ENCODE data around the gene ELK4.
A peak's percentile ranks its signal among the peaks of the same experiment; 100 is the strongest.

ELK4 gene

DNA sequence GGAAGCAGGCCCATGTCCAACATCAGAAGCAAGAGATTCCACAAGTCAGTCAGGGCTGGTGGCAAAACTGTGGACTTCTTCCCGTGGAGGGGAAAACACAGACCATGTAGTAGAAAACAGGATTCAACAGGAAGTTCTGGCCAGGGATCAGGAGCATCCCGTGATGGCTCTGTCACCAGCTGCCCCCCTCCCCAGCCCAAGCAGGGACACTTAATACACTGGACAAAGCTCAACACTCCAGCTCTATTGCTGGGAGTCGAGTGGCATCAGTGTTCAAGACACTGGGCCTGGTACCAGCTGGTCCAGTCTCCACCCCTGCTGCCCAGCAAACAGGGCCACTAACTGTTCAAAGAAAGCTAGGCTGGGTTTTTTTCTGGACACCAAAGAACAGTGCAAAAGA, 44.8 kb upstream of the ELK4 start:
- TF ChIP-seq, protein P1, sequence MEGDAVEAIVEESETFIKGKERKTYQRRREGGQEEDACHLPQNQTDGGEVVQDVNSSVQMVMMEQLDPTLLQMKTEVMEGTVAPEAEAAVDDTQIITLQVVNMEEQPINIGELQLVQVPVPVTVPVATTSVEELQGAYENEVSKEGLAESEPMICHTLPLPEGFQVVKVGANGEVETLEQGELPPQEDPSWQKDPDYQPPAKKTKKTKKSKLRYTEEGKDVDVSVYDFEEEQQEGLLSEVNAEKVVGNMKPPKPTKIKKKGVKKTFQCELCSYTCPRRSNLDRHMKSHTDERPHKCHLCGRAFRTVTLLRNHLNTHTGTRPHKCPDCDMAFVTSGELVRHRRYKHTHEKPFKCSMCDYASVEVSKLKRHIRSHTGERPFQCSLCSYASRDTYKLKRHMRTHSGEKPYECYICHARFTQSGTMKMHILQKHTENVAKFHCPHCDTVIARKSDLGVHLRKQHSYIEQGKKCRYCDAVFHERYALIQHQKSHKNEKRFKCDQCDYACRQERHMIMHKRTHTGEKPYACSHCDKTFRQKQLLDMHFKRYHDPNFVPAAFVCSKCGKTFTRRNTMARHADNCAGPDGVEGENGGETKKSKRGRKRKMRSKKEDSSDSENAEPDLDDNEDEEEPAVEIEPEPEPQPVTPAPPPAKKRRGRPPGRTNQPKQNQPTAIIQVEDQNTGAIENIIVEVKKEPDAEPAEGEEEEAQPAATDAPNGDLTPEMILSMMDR (IDR thresholded peaks at IDR 0.05; ENCODE audit: control insufficient read depth, extremely low read depth, insufficient read depth): no peak
- H3K4me3 ChIP-seq (ENCODE audit: low read depth, low read length): peak overlapping the region; percentile 14; the same call in 1 of the 2 replicates
- DNase-seq (ENCODE audit: low read depth): no peak

DNA sequence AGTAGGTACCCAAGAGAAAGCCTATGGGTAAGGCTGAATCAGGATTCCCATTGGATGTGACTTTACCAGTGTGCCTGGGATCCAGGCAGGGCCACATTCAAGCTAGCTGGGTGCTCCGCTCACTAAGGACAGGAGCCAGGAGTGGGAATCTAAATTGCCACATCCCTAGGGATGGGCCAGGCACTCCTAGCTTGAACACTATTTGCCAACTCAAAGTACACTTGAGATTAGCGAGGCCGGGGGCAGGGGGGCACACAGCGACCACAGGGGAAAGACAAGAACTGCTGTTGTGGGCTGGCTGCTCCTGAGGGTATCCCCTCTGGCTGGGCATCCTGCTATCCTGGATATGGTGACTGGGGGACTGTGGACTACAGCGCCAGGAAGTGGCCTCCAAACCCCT, 44.2 kb upstream of the ELK4 start:
- no peak for DNase-seq (ENCODE audit: low read depth)
- TF ChIP-seq, protein P1 (IDR thresholded peaks at IDR 0.05; ENCODE audit: control insufficient read depth, extremely low read depth, insufficient read depth): no peak
- H3K4me3 ChIP-seq (ENCODE audit: low read depth, low read length): no peak overlapping the region

- no peak overlapping the region for H3K4me3 ChIP-seq (ENCODE audit: low read depth, low read length)
- TF ChIP-seq, protein P1 (IDR thresholded peaks at IDR 0.05; ENCODE audit: control insufficient read depth, extremely low read depth, insufficient read depth): no peak
- DNase-seq (ENCODE audit: low read depth): no peak
Observed at GRCh38 chr1:205675247-205675646, 43.4 kb upstream of the ELK4 start.

DNA sequence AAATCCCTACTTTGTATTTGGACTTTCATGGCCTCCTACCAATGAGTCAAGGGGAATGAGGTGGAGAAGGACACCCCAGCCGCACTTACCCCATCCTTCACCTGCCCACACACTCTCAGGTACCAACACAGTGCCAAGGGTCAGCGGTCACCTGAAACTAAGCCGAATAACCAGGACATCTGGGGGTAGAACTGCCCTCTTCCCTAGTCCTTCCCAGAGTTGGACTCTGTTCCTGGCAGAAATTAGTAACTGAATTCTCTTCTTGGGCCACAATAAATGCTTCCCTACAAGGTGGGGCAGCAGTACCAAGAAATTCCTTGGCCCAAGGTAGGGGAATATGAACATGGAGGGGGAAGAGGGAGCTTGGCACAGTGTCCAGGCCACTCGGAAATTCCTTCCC, 41.2 kb upstream of the ELK4 start:
- no peak overlapping the region for H3K4me3 ChIP-seq (ENCODE audit: low read depth, low read length)
- TF ChIP-seq, protein P1 (IDR thresholded peaks at IDR 0.05; ENCODE audit: control insufficient read depth, extremely low read depth, insufficient read depth): no peak
- DNase-seq (ENCODE audit: low read depth): no peak

GRCh38 chr1:205672395-205672889, 40.6 kb upstream of the ELK4 start:
- TF ChIP-seq, protein P1 (IDR thresholded peaks at IDR 0.05; ENCODE audit: control insufficient read depth, extremely low read depth, insufficient read depth): peak; percentile 24; the same call in 1 of the 2 replicates
- no peak overlapping the region for H3K4me3 ChIP-seq (ENCODE audit: low read depth, low read length)
- no peak for DNase-seq (ENCODE audit: low read depth)

DNA sequence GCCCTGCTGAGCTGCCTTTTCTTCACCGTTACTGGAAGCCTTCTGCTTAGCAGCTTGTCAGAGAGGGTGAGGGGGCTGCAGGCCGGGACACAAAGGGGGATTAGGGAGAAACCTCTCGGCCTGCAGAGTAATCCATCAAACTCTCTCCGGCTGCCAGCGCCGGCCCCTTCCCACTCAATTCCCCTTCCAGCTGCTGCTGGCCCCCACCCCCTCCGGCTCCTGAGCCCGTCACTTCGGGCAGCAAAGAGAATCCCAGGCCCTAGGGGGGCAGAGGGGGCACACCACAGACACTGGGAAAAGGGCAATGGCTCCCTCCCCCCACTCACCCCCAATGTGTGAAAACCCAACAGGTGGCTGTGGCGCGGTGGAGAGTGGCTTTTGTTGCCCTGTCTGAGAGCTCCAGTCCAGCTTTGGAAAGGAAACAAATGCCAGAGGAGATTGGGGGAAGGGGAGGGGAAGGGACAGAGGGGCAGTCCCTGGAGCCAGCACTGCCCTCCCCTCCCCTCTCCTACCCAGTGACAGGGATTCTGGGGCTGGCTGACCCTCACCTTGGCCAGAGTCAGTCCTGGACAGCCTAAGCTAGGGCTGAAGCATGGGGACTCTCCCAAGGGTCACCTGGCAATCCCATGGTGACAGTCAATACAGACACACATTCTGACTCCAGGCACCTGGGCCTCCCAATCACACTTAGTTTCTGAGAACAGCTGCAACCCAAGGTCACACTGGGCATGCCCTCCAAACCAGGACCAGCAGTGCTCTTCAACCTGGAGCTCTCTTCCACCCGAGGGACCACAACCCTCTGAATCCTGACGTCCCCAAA, 39.0 kb upstream of the ELK4 start:
- no peak for DNase-seq (ENCODE audit: low read depth)
- H3K4me3 ChIP-seq (ENCODE audit: low read depth, low read length): no peak overlapping the region
- TF ChIP-seq, protein P1 (IDR thresholded peaks at IDR 0.05; ENCODE audit: control insufficient read depth, extremely low read depth, insufficient read depth): no peak

- TF ChIP-seq, protein P1 (IDR thresholded peaks at IDR 0.05; ENCODE audit: control insufficient read depth, extremely low read depth, insufficient read depth): no peak
- H3K4me3 ChIP-seq (ENCODE audit: low read depth, low read length): no peak overlapping the region
- DNase-seq (ENCODE audit: low read depth): no peak
Observed at GRCh38 chr1:205670150-205670446, 38.3 kb upstream of the ELK4 start.

Measured in LNCaP clone FGC (cell line).